Large intestine (tissue), 3 donors: Measurements from ENCODE around the gene RPRD1B. TPM values are rescaled to one million over a fixed set of nuclear protein-coding genes. Genes with fewer than 3 reads are reported as not detected.

ENCODE experiments used
- DNase-seq, 2 donors: peaks; one replicate each; pipeline versions ENCODE4 v3.0.0 to v3.0.0-alpha.2; 2013
- H3K27ac ChIP-seq: one replicate; pipeline ENCODE4 v1.5.1; 2013; ENCODE audit warnings: low read length
- H3K27me3 ChIP-seq: 2 replicates; pipeline ENCODE4 v1.6.1; 2013; ENCODE audit warnings: low read length; ENCODE audit not compliant: control insufficient read depth, insufficient read depth
- H3K36me3 ChIP-seq: 2 replicates; pipeline ENCODE4 v1.6.1; 2013; ENCODE audit warnings: low read length; ENCODE audit not compliant: control insufficient read depth, insufficient read depth
- H3K4me1 ChIP-seq: one replicate; pipeline ENCODE4 v1.6.1; 2013; ENCODE audit warnings: low read length; ENCODE audit not compliant: control insufficient read depth, insufficient read depth
- H3K4me3 ChIP-seq: one replicate; pipeline ENCODE4 v1.5.1; 2013; ENCODE audit warnings: low read length
- H3K9me3 ChIP-seq: one replicate; pipeline ENCODE4 v1.6.1; 2013; ENCODE audit warnings: mild to moderate bottlenecking, low read depth, low read length, moderate library complexity; ENCODE audit not compliant: control insufficient read depth
- WGBS: methylation state at CpG from one replicate; pipeline ENCODE4 v1.1.5; 2013; ENCODE audit warnings: low lambda C conversion rate; ENCODE audit not compliant: insufficient coverage; 5-methylcytosine and 5-hydroxymethylcytosine counted together
- polyA plus RNA-seq: library from polyadenylated mRNA; unstranded; fragments of 120-200 nt; gene quantifications from one replicate; pipeline ENCODE4 v1.2.1, GENCODE V29; 2013

Gene RPRD1B
- polyA plus RNA-seq, 1 donor, result 49.0 TPM

- Histone ChIP-seq H3K27ac (peak overlapping the region; percentile 68), H3K4me1 (peaks cover 28% of the 10 kb centered on the region), H3K36me3 (peaks cover 38% of the 10 kb centered on the region), H3K4me3 (no peak overlapping the region), H3K9me3 (no peaks in the 10 kb centered on the region), H3K27me3 (no peaks in the 10 kb centered on the region)
- WGBS, result no CpG with 5 or more reads among the region's 1 CpG
- DNase-seq, result no peak
These were observed 39.4 kb downstream of the RPRD1B start for GRCh38 chr20:38072898-38073297.

GRCh38 chr20:38073307-38074071 is 39.9 kb downstream of the RPRD1B start:
- no peaks in the 10 kb centered on the region for H3K9me3 ChIP-seq
- peaks cover 28% of the 10 kb centered on the region for H3K4me1 ChIP-seq
- H3K27ac ChIP-seq, result peak overlapping the region; percentile 68
- peak; percentile 45 to 64 for DNase-seq
- H3K36me3 ChIP-seq, result peaks cover 36% of the 10 kb centered on the region
- 60% methylated on average over 1 of the region's 5 CpGs for WGBS
- H3K27me3 ChIP-seq, result no peaks in the 10 kb centered on the region
- no peak overlapping the region for H3K4me3 ChIP-seq

- no CpG with 5 or more reads among the region's 3 CpGs for WGBS
- Histone ChIP-seq H3K4me3 (no peak overlapping the region), H3K36me3 (peaks cover 36% of the 10 kb centered on the region), H3K27ac (peak overlapping the region; percentile 68), H3K9me3 (no peaks in the 10 kb centered on the region), H3K4me1 (peaks cover 28% of the 10 kb centered on the region), H3K27me3 (no peaks in the 10 kb centered on the region)
- DNase-seq, result peak in 1 of 2 donors; percentile 46
These were observed 41.8 kb downstream of the RPRD1B start for GRCh38 chr20:38075161-38075998.

GRCh38 chr20:38076548-38076947 is 43.0 kb downstream of the RPRD1B start:
- Histone ChIP-seq H3K9me3 (no peaks in the 10 kb centered on the region), H3K27ac (peak overlapping the region; percentile 68), H3K27me3 (no peaks in the 10 kb centered on the region), H3K4me1 (peaks cover 28% of the 10 kb centered on the region), H3K36me3 (peaks cover 30% of the 10 kb centered on the region), H3K4me3 (no peak overlapping the region)
- no peak for DNase-seq

- Histone ChIP-seq H3K36me3 (peaks cover 26% of the 10 kb centered on the region), H3K9me3 (no peaks in the 10 kb centered on the region), H3K27ac (no peak overlapping the region), H3K4me1 (peaks cover 27% of the 10 kb centered on the region), H3K27me3 (no peaks in the 10 kb centered on the region), H3K4me3 (no peak overlapping the region)
- DNase-seq, result no peak
- WGBS, result no CpG with 5 or more reads among the region's 2 CpGs
These were observed 44.5 kb downstream of the RPRD1B start for GRCh38 chr20:38078084-38078483.

- Histone ChIP-seq H3K36me3 (peaks cover 38% of the 10 kb centered on the region), H3K4me3 (no peak overlapping the region), H3K27me3 (no peaks in the 10 kb centered on the region), H3K9me3 (no peaks in the 10 kb centered on the region), H3K4me1 (peaks cover 24% of the 10 kb centered on the region), H3K27ac (no peak overlapping the region)
- DNase-seq, result no peak
- WGBS, result 80% methylated on average over 1 of the region's 3 CpGs
These were observed 45.8 kb downstream of the RPRD1B start for GRCh38 chr20:38079353-38079752.

GRCh38 chr20:38081575-38081974 is 48.0 kb downstream of the RPRD1B start:
- 83% methylated on average over 2 of the region's 3 CpGs for WGBS
- DNase-seq, result no peak
- no peaks in the 10 kb centered on the region for H3K9me3 ChIP-seq
- no peak overlapping the region for H3K27ac ChIP-seq
- no peak overlapping the region for H3K4me3 ChIP-seq
- no peaks in the 10 kb centered on the region for H3K27me3 ChIP-seq
- H3K36me3 ChIP-seq, result peaks cover 56% of the 10 kb centered on the region
- peaks cover 12% of the 10 kb centered on the region for H3K4me1 ChIP-seq

- no peak overlapping the region for H3K27ac ChIP-seq
- DNase-seq, result no peak
- H3K36me3 ChIP-seq, result peaks cover 60% of the 10 kb centered on the region
- peaks cover 12% of the 10 kb centered on the region for H3K4me1 ChIP-seq
- H3K9me3 ChIP-seq, result no peaks in the 10 kb centered on the region
- no peaks in the 10 kb centered on the region for H3K27me3 ChIP-seq
- no peak overlapping the region for H3K4me3 ChIP-seq
These were observed 49.3 kb downstream of the RPRD1B start for GRCh38 chr20:38082894-38083293.

GRCh38 chr20:38083338-38084048 is 49.9 kb downstream of the RPRD1B start:
- H3K36me3 ChIP-seq, result peaks cover 62% of the 10 kb centered on the region
- peak overlapping the region; percentile 53 for H3K27ac ChIP-seq
- no peak for DNase-seq
- no peaks in the 10 kb centered on the region for H3K27me3 ChIP-seq
- WGBS, result 80% methylated on average over 1 of the region's 12 CpGs
- no peak overlapping the region for H3K4me3 ChIP-seq
- H3K9me3 ChIP-seq, result no peaks in the 10 kb centered on the region
- H3K4me1 ChIP-seq, result peaks cover 12% of the 10 kb centered on the region

GRCh38 chr20:38084425-38084951 is 50.9 kb downstream of the RPRD1B start:
- Histone ChIP-seq H3K27ac (peak overlapping the region; percentile 53), H3K4me1 (peaks cover 12% of the 10 kb centered on the region), H3K36me3 (peaks cover 64% of the 10 kb centered on the region), H3K4me3 (no peak overlapping the region), H3K27me3 (no peaks in the 10 kb centered on the region), H3K9me3 (no peaks in the 10 kb centered on the region)
- no CpG with 5 or more reads among the region's 5 CpGs for WGBS
- peak in 1 of 2 donors; percentile 44 for DNase-seq
